OCI-LY3 (cell line): ENCODE data around the gene TACR1.
"Not testable (repeated sequence)": the region's sequence is repeated elsewhere in the genome, so short reads cannot be mapped to it uniquely, and the experiment has no call there.

Experiments used
- H2AFZ ChIP-seq: fragments of 200-600, 300-600 bp; shearing (Covaris generic); 2 replicates; pipeline ENCODE4 v1.6.0; 2014; ENCODE audit warnings: antibody characterized with exemption, low read depth, low read length
- H3K27ac ChIP-seq: fragments of 200-600, 300-600 bp; sonication (generic); 2 replicates; pipeline ENCODE4 v1.5.1; 2014; ENCODE audit warnings: mild to moderate bottlenecking, low read length, moderate library complexity, mixed read lengths
- H3K27me3 ChIP-seq: fragments of 200-600, 300-600 bp; sonication (generic); 2 replicates; pipeline ENCODE4 v1.6.1; 2014; ENCODE audit warnings: low read depth, low read length, mixed read lengths
- H3K36me3 ChIP-seq: fragments of 200-600, 300-600 bp; sonication (generic); replicated peaks from 2 replicates; pipeline ENCODE3; 2014; ENCODE audit warnings: low read depth, low read length, mixed read lengths
- H3K4me1 ChIP-seq: fragments of 300-600, 200-600 bp; sonication (generic); 2 replicates; pipeline ENCODE4 v1.6.1; 2014; ENCODE audit warnings: low read length, mixed read lengths
- H3K4me2 ChIP-seq: fragments of 200-600, 300-600 bp; sonication (generic); 2 replicates; pipeline ENCODE4 v1.6.1; 2014; ENCODE audit warnings: low read length, mixed read lengths
- H3K4me3 ChIP-seq: fragments of 300-600, 200-600 bp; sonication (generic); 2 replicates; pipeline ENCODE4 v1.5.1; 2014; ENCODE audit warnings: antibody characterized with exemption, mild to moderate bottlenecking, low read length, moderate library complexity
- H3K79me2 ChIP-seq: fragments of 300-600, 200-600 bp; shearing (Covaris generic); 2 replicates; pipeline ENCODE4 v1.6.1; 2014; ENCODE audit warnings: mild to moderate bottlenecking, low read length, mixed read lengths
- H3K9ac ChIP-seq: fragments of 300-600, 200-600 bp; shearing (Covaris generic); 2 replicates; pipeline ENCODE4 v1.6.0; 2014; ENCODE audit warnings: mild to moderate bottlenecking, low read length, moderate library complexity
- H3K9me3 ChIP-seq: fragments of 200-600, 300-600 bp; shearing (Covaris generic); 2 replicates; pipeline ENCODE4 v1.6.1; 2014; ENCODE audit warnings: low read length, mixed read lengths; ENCODE audit not compliant: insufficient read depth
- H4K20me1 ChIP-seq: fragments of 200-600, 300-600 bp; sonication (generic); 2 replicates; pipeline ENCODE4 v1.6.1; 2016; ENCODE audit warnings: low read length, mixed read lengths; ENCODE audit not compliant: insufficient read depth
- CTCF ChIP-seq: fragments of 200-600, 300-600 bp; sonication (generic); IDR thresholded peaks from 2 replicates; pipeline ENCODE4 v1.5.1; 2014; ENCODE audit warnings: antibody characterized with exemption, low read length, low read depth
- EZH2phosphoT487 ChIP-seq: fragments of 200-600 bp; shearing (Covaris generic); IDR thresholded peaks from 2 replicates; pipeline ENCODE4 v1.6.1; 2018; ENCODE audit warnings: antibody characterized with exemption, mixed run types, low read depth

TACR1 gene

GRCh38 chr2:75175456-75175855, 23.9 kb downstream of the TACR1 start:
- Histone ChIP-seq H3K9ac (no peak overlapping the region), H2AFZ (no peak overlapping the region), H3K9me3 (no peaks in the 10 kb centered on the region), H4K20me1 (no peaks in the 10 kb centered on the region), H3K36me3 (no peaks in the 10 kb centered on the region), H3K79me2 (no peaks in the 10 kb centered on the region), H3K4me2 (no peak overlapping the region), H3K4me1 (no peaks in the 10 kb centered on the region), H3K27ac (no peak overlapping the region), H3K27me3 (0 out of 2 replicates have a peak, but pooled peaks cover 3% of the 10 kb centered on the region), H3K4me3 (no peak overlapping the region)
- TF ChIP-seq EZH2phosphoT487 (no peak), CTCF (no peak)

GRCh38 chr2:75174981-75175380, 24.3 kb downstream of the TACR1 start:
- no peak for TF ChIP-seq EZH2phosphoT487
- Histone ChIP-seq H2AFZ (no peak overlapping the region), H3K4me2 (no peak overlapping the region), H4K20me1 (no peaks in the 10 kb centered on the region), H3K4me3 (no peak overlapping the region), H3K79me2 (no peaks in the 10 kb centered on the region), H3K27ac (no peak overlapping the region), H3K4me1 (no peaks in the 10 kb centered on the region), H3K36me3 (no peaks in the 10 kb centered on the region), H3K9ac (no peak overlapping the region), H3K9me3 (no peaks in the 10 kb centered on the region), H3K27me3 (0 out of 2 replicates have a peak, but pooled peaks cover 3% of the 10 kb centered on the region)

- H3K27me3 ChIP-seq: 0 out of 2 replicates have a peak, but pooled peaks cover 3% of the 10 kb centered on the region
- no peak overlapping the region for H2AFZ ChIP-seq
- H3K4me2 ChIP-seq: no peak overlapping the region
- no peak for TF ChIP-seq EZH2phosphoT487
- TF ChIP-seq CTCF: no peak
- no peaks in the 10 kb centered on the region for H3K9me3 ChIP-seq
- H3K27ac ChIP-seq: no peak overlapping the region
- H4K20me1 ChIP-seq: no peaks in the 10 kb centered on the region
- no peaks in the 10 kb centered on the region for H3K36me3 ChIP-seq
- no peaks in the 10 kb centered on the region for H3K4me1 ChIP-seq
- no peak overlapping the region for H3K4me3 ChIP-seq
- H3K79me2 ChIP-seq: no peaks in the 10 kb centered on the region
- H3K9ac ChIP-seq: no peak overlapping the region
These were observed 24.8 kb downstream of the TACR1 start for GRCh38 chr2:75174519-75174918.

GRCh38 chr2:75173740-75174139, 25.6 kb downstream of the TACR1 start:
- Histone ChIP-seq H2AFZ (no peak overlapping the region), H3K4me2 (no peak overlapping the region), H3K36me3 (no peaks in the 10 kb centered on the region), H3K4me1 (no peaks in the 10 kb centered on the region), H3K27me3 (0 out of 2 replicates have a peak, but pooled peaks cover 3% of the 10 kb centered on the region), H4K20me1 (no peaks in the 10 kb centered on the region), H3K9me3 (no peaks in the 10 kb centered on the region), H3K27ac (no peak overlapping the region), H3K9ac (no peak overlapping the region), H3K79me2 (no peaks in the 10 kb centered on the region), H3K4me3 (no peak overlapping the region)
- TF ChIP-seq CTCF (no peak), EZH2phosphoT487 (no peak)

GRCh38 chr2:75171423-75171822, 27.9 kb downstream of the TACR1 start:
- H3K4me2 ChIP-seq, H4K20me1 ChIP-seq, H3K27ac ChIP-seq, H3K4me3 ChIP-seq, H3K79me2 ChIP-seq, H3K27me3 ChIP-seq, H2AFZ ChIP-seq, H3K36me3 ChIP-seq, H3K4me1 ChIP-seq, H3K9ac ChIP-seq, H3K9me3 ChIP-seq: not testable (repeated sequence)
